Activated CD4-positive, alpha-beta T cell treated with anti-CD3 and anti-CD28 coated beads for 4 hours (primary cell): ENCODE measurements around the gene RPGRIP1L.

Experiments
- DNase-seq, 2 donors: peaks; one replicate each; pipeline ENCODE4 v3.0.0-alpha.2; 2020

The RPGRIP1L gene

GRCh38 chr16:53598511-53599275 lies 105.0 kb downstream of the RPGRIP1L start:
- no peak for DNase-seq

- DNase-seq = no peak
Observed at GRCh38 chr16:53597776-53598175, 105.9 kb downstream of the RPGRIP1L start.

- DNase-seq = no peak
Observed at GRCh38 chr16:53588081-53588648, 115.5 kb downstream of the RPGRIP1L start.

GRCh38 chr16:53583401-53583800 lies 120.3 kb downstream of the RPGRIP1L start:
- DNase-seq = no peak

- no peak for DNase-seq
Observed at GRCh38 chr16:53581784-53582183, 121.9 kb downstream of the RPGRIP1L start.

GRCh38 chr16:53580038-53580802 lies 123.4 kb downstream of the RPGRIP1L start:
- DNase-seq = no peak

- DNase-seq = no peak
Observed at GRCh38 chr16:53576904-53577303, 126.8 kb downstream of the RPGRIP1L start.

- no peak for DNase-seq
Observed at GRCh38 chr16:53576210-53576609, 127.4 kb downstream of the RPGRIP1L start.

GRCh38 chr16:53571763-53572162 lies 131.9 kb downstream of the RPGRIP1L start:
- no peak for DNase-seq

- DNase-seq = no peak
Observed at GRCh38 chr16:53566552-53567245, 137.0 kb downstream of the RPGRIP1L start.

- DNase-seq = no peak
Observed at GRCh38 chr16:53565296-53565863, 138.3 kb downstream of the RPGRIP1L start.

GRCh38 chr16:53563426-53563825 lies 140.2 kb downstream of the RPGRIP1L start:
- no peak for DNase-seq

GRCh38 chr16:53561101-53561888 lies 142.4 kb downstream of the RPGRIP1L start:
- DNase-seq = no peak

- no peak for DNase-seq
Observed at GRCh38 chr16:53559270-53559951, 144.2 kb downstream of the RPGRIP1L start.

GRCh38 chr16:53558710-53559109 lies 144.9 kb downstream of the RPGRIP1L start:
- DNase-seq = no peak

- DNase-seq = no peak
Observed at GRCh38 chr16:53556521-53556920, 147.1 kb downstream of the RPGRIP1L start.

GRCh38 chr16:53549970-53550690 lies 153.5 kb downstream of the RPGRIP1L start:
- DNase-seq = peak; percentile 34 to 47
